WERI-Rb-1 (cell line): ENCODE data around the gene PIP5K1C.

Experiments used
- DNase-seq: peaks from one replicate; pipeline ENCODE4 v3.0.0-alpha.2; 2020
- H3K27ac ChIP-seq: fragments of 250-450 bp; sonication (Bioruptor Pico); 2 replicates; pipeline ENCODE4 v1.5.1; 2020; ENCODE audit warnings: mild to moderate bottlenecking, moderate library complexity
- H3K27me3 ChIP-seq: fragments of 250-450 bp; sonication (Bioruptor Pico); 2 replicates; pipeline ENCODE4 v1.5.1; 2021; ENCODE audit warnings: mild to moderate bottlenecking, low read depth, moderate library complexity; ENCODE audit not compliant: insufficient read depth, severe bottlenecking
- H3K36me3 ChIP-seq: fragments of 250-450 bp; sonication (Bioruptor Pico); 2 replicates; pipeline ENCODE4 v1.5.1; 2020; ENCODE audit warnings: mild to moderate bottlenecking, moderate library complexity
- H3K4me3 ChIP-seq: 2 replicates; pipeline ENCODE4 v1.5.1; 2011; ENCODE audit warnings: low read depth, mild to moderate bottlenecking, control low read depth, low read length
- H3K9me3 ChIP-seq: fragments of 250-450 bp; sonication (Bioruptor Pico); 2 replicates; pipeline ENCODE4 v1.5.1; 2021; ENCODE audit warnings: mild to moderate bottlenecking, moderate library complexity; ENCODE audit not compliant: severe bottlenecking
- TF ChIP-seq, protein P1 (sequence below): IDR thresholded peaks from 2 replicates; pipeline ENCODE4 v1.5.1; 2011; ENCODE audit warnings: low read depth, mild to moderate bottlenecking, control low read depth, inconsistent platforms, low read length

The PIP5K1C gene

DNA sequence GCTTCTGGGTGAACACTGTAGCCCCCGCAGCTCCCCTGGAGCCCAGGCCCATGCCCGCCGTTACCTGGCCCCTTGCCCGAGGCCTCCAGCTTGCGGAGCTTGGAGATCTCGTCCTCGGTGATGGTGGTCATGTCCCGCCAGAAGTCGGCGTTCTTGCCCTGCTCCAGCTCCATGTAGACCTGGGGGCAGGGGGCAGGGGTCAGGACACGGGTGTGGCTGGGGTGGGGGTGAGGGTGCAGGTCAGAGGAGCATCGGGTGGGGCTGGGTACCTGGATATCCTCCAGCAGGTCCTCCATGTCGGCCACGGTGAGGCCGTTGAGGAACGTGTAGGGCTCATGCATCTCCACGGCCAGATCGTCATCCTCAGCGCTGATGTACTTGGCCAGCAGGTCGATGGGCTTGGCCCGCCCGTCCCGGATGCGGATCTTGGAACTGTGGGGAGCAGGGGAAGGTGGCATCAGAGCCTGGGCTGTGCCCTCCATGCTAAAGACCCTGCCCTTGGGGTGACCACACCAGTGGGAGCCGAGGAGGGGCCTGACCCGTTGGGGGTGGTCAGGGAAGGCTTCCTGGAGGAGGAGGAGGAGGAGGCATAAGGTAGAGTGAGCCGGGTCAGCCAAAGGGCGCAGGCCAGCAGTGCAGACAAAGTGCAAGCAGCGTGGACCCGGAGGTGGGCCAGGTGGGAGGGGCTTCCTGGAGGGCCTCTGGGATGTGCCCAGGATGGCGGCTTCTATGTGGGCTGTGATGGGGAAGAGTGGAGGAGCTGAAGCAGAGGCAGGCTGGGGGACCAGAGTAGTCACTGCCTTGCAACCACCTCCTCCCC lies 81.2 kb downstream of the PIP5K1C start:
- Histone ChIP-seq H3K9me3 (no peaks in the 10 kb centered on the region), H3K4me3 (no peak overlapping the region), H3K36me3 (peaks cover 29% of the 10 kb centered on the region), H3K27ac (no peak overlapping the region), H3K27me3 (no peaks in the 10 kb centered on the region)
- TF ChIP-seq, protein P1, sequence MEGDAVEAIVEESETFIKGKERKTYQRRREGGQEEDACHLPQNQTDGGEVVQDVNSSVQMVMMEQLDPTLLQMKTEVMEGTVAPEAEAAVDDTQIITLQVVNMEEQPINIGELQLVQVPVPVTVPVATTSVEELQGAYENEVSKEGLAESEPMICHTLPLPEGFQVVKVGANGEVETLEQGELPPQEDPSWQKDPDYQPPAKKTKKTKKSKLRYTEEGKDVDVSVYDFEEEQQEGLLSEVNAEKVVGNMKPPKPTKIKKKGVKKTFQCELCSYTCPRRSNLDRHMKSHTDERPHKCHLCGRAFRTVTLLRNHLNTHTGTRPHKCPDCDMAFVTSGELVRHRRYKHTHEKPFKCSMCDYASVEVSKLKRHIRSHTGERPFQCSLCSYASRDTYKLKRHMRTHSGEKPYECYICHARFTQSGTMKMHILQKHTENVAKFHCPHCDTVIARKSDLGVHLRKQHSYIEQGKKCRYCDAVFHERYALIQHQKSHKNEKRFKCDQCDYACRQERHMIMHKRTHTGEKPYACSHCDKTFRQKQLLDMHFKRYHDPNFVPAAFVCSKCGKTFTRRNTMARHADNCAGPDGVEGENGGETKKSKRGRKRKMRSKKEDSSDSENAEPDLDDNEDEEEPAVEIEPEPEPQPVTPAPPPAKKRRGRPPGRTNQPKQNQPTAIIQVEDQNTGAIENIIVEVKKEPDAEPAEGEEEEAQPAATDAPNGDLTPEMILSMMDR = no peak
- no peak for DNase-seq

DNA sequence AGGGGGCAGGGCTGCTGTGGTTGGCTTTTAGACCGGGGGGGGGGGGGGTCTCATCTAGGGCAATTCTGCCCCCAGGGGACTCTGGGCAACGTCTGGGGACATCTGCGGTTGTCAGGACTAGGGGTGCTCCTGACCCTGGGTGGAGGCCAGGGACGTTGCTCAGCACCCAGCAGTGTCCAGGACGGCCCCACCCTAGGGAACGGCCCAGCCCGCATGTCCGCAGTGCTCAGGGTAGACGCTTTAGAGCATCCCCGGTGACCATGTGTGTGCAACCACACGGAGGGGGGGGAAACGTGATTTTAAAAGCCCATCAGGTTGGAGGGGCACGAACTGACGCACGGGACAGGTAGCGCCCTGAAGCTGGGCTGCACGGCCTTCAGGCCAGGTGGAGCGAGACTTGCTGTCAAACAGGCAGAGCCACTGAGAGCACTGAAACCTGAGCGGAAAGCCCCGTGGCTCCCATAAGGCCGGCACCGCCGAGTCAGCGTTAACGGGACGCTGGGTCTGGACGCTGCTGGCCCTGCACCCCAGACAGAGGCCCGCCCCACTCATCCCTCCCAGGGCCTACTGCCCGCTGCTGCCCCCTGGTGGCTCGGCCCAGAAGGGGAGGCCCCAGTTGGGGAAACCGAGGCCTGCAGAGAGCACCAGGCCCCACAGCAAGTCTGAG lies 82.0 kb downstream of the PIP5K1C start:
- no peak overlapping the region for H3K4me3 ChIP-seq
- H3K27me3 ChIP-seq = no peaks in the 10 kb centered on the region
- DNase-seq = peak; percentile 69
- H3K27ac ChIP-seq = no peak overlapping the region
- peaks cover 32% of the 10 kb centered on the region for H3K36me3 ChIP-seq
- TF ChIP-seq, protein P1 = peak; percentile 92
- H3K9me3 ChIP-seq = no peaks in the 10 kb centered on the region

DNA sequence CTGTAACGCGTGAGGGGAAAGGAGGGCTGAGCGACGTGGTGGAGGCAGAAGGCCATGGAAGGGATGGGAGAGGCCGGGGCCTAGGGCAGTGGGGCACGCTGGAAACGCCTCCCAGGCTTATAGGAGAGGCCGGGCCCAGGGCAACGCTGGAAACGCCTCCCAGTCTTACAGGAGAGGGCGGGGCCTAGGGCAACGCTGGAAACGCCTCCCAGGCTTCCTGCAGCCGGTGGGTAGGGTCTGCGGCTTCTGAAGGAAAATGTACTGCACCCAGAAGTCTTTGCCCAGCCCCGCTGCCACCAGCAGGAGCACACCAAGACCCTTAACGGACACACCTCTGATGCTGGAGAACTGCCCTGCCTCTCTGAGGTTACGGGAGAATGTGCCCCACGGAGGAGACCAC lies 82.8 kb downstream of the PIP5K1C start:
- no peak for DNase-seq
- Histone ChIP-seq H3K36me3 (peaks cover 30% of the 10 kb centered on the region), H3K27me3 (no peaks in the 10 kb centered on the region), H3K9me3 (no peaks in the 10 kb centered on the region), H3K4me3 (no peak overlapping the region), H3K27ac (no peak overlapping the region)
- TF ChIP-seq, protein P1 = no peak

DNA sequence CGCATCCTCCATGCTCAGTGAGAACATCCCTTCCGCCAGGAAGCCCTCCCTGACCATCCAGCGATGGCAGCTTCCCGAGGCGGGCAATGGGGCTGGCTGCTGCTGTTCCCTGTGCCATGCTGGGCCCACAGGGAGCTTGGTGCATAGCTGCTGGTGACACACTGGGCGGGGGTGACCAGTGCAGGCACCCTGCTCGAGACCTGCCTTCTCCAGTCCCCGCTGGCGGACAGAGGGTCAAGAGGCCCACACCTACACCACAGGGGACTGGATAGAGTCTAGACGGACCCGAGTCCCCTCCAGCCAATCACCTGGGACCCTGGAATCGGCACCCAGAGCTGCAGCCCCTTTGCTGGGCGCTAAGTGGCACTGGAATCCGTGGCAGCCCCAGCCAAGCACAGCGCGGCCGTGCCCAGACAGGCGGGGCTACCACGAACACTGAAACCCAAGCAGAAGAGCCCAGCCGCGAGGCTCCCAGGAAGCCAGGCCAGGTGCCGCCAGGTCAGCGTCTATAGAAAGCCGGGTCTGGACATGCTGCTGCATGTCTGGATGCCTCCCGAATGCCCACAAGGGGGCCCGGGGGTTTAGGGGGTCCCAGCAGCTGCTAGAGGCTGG lies 84.6 kb downstream of the PIP5K1C start:
- no peak overlapping the region for H3K4me3 ChIP-seq
- no peaks in the 10 kb centered on the region for H3K9me3 ChIP-seq
- peaks cover 31% of the 10 kb centered on the region for H3K36me3 ChIP-seq
- H3K27ac ChIP-seq = no peak overlapping the region
- TF ChIP-seq, protein P1 = no peak
- no peaks in the 10 kb centered on the region for H3K27me3 ChIP-seq
- no peak for DNase-seq

DNA sequence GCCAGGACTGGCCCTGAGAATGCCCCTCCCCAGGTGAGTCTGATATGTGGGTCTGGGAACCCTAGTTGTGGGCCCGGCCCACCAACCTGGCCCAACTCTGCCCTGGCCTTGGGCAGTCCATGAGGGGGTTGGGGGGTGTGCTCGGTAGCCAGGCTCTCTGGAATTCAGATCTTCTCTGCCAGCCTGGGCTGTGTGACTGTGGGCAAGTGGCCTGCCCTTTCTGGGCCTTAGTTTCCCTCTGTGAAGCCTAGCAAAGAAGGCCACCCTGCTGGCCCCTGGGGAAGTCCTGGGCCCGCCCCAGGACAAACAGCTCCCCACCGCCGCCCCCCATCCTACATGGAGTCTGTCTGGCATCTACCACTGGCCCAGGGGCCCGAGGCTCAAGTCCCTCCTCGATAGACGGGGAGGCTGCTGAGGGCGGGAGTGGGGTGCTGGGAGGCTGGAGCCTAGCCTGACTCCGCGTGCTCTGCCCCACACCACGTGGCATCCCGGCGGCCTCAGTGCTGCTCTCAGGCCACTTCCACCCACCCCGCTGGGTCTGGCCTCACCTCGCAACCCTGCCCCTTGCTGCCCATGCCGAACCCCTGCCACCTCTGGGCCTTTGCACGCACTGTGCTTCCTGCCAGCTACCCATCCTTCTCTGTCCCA lies 85.3 kb downstream of the PIP5K1C start:
- DNase-seq = no peak
- Histone ChIP-seq H3K4me3 (no peak overlapping the region), H3K36me3 (peaks cover 29% of the 10 kb centered on the region), H3K27ac (no peak overlapping the region), H3K27me3 (no peaks in the 10 kb centered on the region), H3K9me3 (no peaks in the 10 kb centered on the region)
- TF ChIP-seq, protein P1 = no peak
